ENCODE data around the gene MARCHF3. TPM values are rescaled to one million over a fixed set of nuclear protein-coding genes. Genes with fewer than 3 reads are reported as not detected.
"Not testable (repeated sequence)": the region's sequence is repeated elsewhere in the genome, so short reads cannot be mapped to it uniquely, and the experiment has no call there.

Gene MARCHF3
- total RNA-seq, 1 donor from 2014 or later = 16.5 TPM

DNA sequence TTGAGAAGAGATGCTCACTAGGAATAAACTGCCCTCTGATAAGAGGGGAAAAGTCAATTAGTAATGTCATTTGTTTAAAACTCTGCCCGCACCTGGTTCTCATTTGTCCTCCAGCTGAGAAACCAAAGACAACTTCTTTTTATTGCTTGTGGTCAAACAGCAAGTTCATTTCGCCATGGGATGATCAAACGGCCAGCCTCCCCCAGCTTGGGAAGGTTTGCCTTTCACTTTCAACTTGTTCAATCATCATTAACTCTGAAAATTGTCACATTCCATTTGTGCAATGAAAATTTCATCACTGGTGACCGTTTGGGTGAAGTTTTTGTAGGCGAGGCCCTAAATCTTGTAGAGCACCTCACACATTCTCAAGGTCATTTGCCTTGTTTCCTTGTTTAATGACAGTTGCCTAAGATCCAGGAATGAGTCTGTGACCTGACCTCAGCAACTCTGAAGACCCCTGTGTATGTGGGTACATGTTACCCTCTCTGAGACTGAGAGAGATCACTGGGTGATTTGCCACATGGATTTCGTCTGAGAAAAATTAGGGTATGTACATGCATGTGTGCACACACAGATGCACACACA is 117.7 kb downstream of the MARCHF3 start:
- no peak overlapping the region for H3K4me2 ChIP-seq (ENCODE audit: low read length)
- H3K36me3 ChIP-seq (ENCODE audit: insufficient read depth, low read length) = no peaks in the 10 kb centered on the region
- H3K27me3 Mint-ChIP-seq (ENCODE audit: low read depth, unreplicated experiment) = no peaks in the 10 kb centered on the region
- no peak for TF ChIP-seq EZH2 (IDR thresholded peaks at IDR 0.05; ENCODE audit: insufficient read depth, low read length)
- TF ChIP-seq, protein P1, sequence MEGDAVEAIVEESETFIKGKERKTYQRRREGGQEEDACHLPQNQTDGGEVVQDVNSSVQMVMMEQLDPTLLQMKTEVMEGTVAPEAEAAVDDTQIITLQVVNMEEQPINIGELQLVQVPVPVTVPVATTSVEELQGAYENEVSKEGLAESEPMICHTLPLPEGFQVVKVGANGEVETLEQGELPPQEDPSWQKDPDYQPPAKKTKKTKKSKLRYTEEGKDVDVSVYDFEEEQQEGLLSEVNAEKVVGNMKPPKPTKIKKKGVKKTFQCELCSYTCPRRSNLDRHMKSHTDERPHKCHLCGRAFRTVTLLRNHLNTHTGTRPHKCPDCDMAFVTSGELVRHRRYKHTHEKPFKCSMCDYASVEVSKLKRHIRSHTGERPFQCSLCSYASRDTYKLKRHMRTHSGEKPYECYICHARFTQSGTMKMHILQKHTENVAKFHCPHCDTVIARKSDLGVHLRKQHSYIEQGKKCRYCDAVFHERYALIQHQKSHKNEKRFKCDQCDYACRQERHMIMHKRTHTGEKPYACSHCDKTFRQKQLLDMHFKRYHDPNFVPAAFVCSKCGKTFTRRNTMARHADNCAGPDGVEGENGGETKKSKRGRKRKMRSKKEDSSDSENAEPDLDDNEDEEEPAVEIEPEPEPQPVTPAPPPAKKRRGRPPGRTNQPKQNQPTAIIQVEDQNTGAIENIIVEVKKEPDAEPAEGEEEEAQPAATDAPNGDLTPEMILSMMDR (IDR thresholded peaks at IDR 0.05; ENCODE audit: insufficient read depth, low read depth, low read length) = no peak
- FAIRE-seq (no peak), DNase-seq (ENCODE audit: low read depth) (peak; percentile 31)
- no peak overlapping the region for H3K4me3 ChIP-seq (ENCODE audit: insufficient read depth, low read depth, low read length)
- H3K27ac ChIP-seq (ENCODE audit: low read depth, low read length) = no peak overlapping the region
- H3K9ac ChIP-seq (ENCODE audit: low read length) = no peak overlapping the region
- H3K36me3 Mint-ChIP-seq (ENCODE audit: low read depth, unreplicated experiment) = peaks cover 40% of the 10 kb centered on the region
- H3K27ac Mint-ChIP-seq (ENCODE audit: unreplicated experiment) = no peak overlapping the region
- peaks cover 10% of the 10 kb centered on the region for H3K9me3 Mint-ChIP-seq (ENCODE audit: unreplicated experiment)
- no peaks in the 10 kb centered on the region for H3K27me3 ChIP-seq (ENCODE audit: insufficient read depth, low read length)
- no peak overlapping the region for H2AFZ ChIP-seq (ENCODE audit: low read depth, low read length)
- no peaks in the 10 kb centered on the region for H3K4me1 Mint-ChIP-seq (ENCODE audit: low read depth, unreplicated experiment)
- H3K4me1 ChIP-seq (ENCODE audit: insufficient read depth, low read length) = no peaks in the 10 kb centered on the region
- H3K4me3 Mint-ChIP-seq (ENCODE audit: unreplicated experiment) = no peak overlapping the region
- H3K79me2 ChIP-seq (ENCODE audit: insufficient read depth, low read length) = no peaks in the 10 kb centered on the region
- no peaks in the 10 kb centered on the region for H3K9me3 ChIP-seq (ENCODE audit: insufficient read depth, low read depth, low read length)
- H4K20me1 ChIP-seq (ENCODE audit: insufficient read depth, low read length) = no peaks in the 10 kb centered on the region

DNA sequence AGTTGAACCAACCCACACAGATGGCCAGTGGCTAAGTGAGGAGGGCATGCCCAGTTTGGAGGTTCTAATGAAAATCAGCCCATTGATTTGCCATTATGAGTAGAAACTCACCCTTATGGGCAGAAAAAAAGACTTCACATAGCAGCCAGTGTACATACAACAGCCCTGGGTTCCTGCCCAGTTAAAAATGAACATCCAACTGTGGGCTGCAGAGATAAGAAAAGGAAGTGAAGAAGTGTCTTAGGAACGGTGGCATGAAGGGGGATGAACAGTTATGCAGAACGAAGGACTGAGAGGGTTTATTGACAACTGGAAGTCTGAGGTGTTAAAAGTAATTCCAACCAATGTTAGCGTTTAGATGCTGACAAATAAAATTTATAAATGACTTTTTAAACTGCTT is 118.4 kb downstream of the MARCHF3 start:
- no peak for TF ChIP-seq EZH2 (IDR thresholded peaks at IDR 0.05; ENCODE audit: insufficient read depth, low read length)
- TF ChIP-seq, protein P1 (IDR thresholded peaks at IDR 0.05; ENCODE audit: insufficient read depth, low read depth, low read length) = no peak
- DNase-seq (ENCODE audit: low read depth) (no peak), FAIRE-seq (no peak)
- Histone ChIP-seq H3K27me3 (ENCODE audit: insufficient read depth, low read length) (no peaks in the 10 kb centered on the region), H3K9ac (ENCODE audit: low read length) (no peak overlapping the region), H3K4me3 (ENCODE audit: insufficient read depth, low read depth, low read length) (no peak overlapping the region), H3K4me2 (ENCODE audit: low read length) (no peak overlapping the region), H3K9me3 (ENCODE audit: insufficient read depth, low read depth, low read length) (no peaks in the 10 kb centered on the region), H3K36me3 (ENCODE audit: insufficient read depth, low read length) (no peaks in the 10 kb centered on the region), H3K4me1 (ENCODE audit: insufficient read depth, low read length) (no peaks in the 10 kb centered on the region), H4K20me1 (ENCODE audit: insufficient read depth, low read length) (no peaks in the 10 kb centered on the region), H2AFZ (ENCODE audit: low read depth, low read length) (no peak overlapping the region), H3K27ac (ENCODE audit: low read depth, low read length) (no peak overlapping the region), H3K79me2 (ENCODE audit: insufficient read depth, low read length) (no peaks in the 10 kb centered on the region)
- Mint-ChIP-seq H3K36me3 (ENCODE audit: low read depth, unreplicated experiment) (peaks cover 40% of the 10 kb centered on the region), H3K27me3 (ENCODE audit: low read depth, unreplicated experiment) (no peaks in the 10 kb centered on the region), H3K27ac (ENCODE audit: unreplicated experiment) (no peak overlapping the region), H3K4me1 (ENCODE audit: low read depth, unreplicated experiment) (no peaks in the 10 kb centered on the region), H3K4me3 (ENCODE audit: unreplicated experiment) (no peak overlapping the region), H3K9me3 (ENCODE audit: unreplicated experiment) (peaks cover 10% of the 10 kb centered on the region)

DNA sequence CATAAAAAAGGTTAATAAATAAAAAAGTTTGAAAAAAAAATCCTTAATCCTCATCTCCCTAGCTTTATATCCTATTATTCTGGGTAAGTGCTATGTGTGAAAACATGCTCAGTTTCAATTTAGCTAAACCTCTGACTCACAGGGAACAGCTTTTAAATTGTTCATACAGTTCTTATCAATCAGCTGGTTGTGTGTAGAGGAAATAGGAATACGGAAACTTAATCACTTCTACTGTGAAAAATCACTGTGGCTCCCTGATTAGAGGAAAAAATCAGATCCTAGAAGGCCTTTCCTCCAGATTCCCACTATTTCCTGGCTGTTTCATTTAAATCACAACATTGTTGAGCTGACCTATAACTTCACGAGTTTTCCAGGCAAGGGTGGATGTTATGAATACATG is 120.5 kb downstream of the MARCHF3 start:
- no peaks in the 10 kb centered on the region for H3K27me3 Mint-ChIP-seq (ENCODE audit: low read depth, unreplicated experiment)
- no peak for TF ChIP-seq EZH2 (IDR thresholded peaks at IDR 0.05; ENCODE audit: insufficient read depth, low read length)
- TF ChIP-seq, protein P1 (IDR thresholded peaks at IDR 0.05; ENCODE audit: insufficient read depth, low read depth, low read length) = no peak
- H3K9me3 Mint-ChIP-seq (ENCODE audit: unreplicated experiment) = peaks cover 10% of the 10 kb centered on the region
- H3K4me1 Mint-ChIP-seq (ENCODE audit: low read depth, unreplicated experiment) = no peaks in the 10 kb centered on the region
- Histone ChIP-seq H4K20me1 (ENCODE audit: insufficient read depth, low read length) (no peaks in the 10 kb centered on the region), H3K36me3 (ENCODE audit: insufficient read depth, low read length) (no peaks in the 10 kb centered on the region), H3K4me3 (ENCODE audit: insufficient read depth, low read depth, low read length) (no peak overlapping the region), H3K27me3 (ENCODE audit: insufficient read depth, low read length) (no peaks in the 10 kb centered on the region), H3K4me1 (ENCODE audit: insufficient read depth, low read length) (no peaks in the 10 kb centered on the region), H2AFZ (ENCODE audit: low read depth, low read length) (no peak overlapping the region), H3K27ac (ENCODE audit: low read depth, low read length) (no peak overlapping the region), H3K9ac (ENCODE audit: low read length) (no peak overlapping the region), H3K79me2 (ENCODE audit: insufficient read depth, low read length) (no peaks in the 10 kb centered on the region), H3K4me2 (ENCODE audit: low read length) (no peak overlapping the region), H3K9me3 (ENCODE audit: insufficient read depth, low read depth, low read length) (no peaks in the 10 kb centered on the region)
- H3K4me3 Mint-ChIP-seq (ENCODE audit: unreplicated experiment) = no peak overlapping the region
- no peak for DNase-seq (ENCODE audit: low read depth)
- no peak for FAIRE-seq
- H3K27ac Mint-ChIP-seq (ENCODE audit: unreplicated experiment) = no peak overlapping the region
- peaks cover 36% of the 10 kb centered on the region for H3K36me3 Mint-ChIP-seq (ENCODE audit: low read depth, unreplicated experiment)

DNA sequence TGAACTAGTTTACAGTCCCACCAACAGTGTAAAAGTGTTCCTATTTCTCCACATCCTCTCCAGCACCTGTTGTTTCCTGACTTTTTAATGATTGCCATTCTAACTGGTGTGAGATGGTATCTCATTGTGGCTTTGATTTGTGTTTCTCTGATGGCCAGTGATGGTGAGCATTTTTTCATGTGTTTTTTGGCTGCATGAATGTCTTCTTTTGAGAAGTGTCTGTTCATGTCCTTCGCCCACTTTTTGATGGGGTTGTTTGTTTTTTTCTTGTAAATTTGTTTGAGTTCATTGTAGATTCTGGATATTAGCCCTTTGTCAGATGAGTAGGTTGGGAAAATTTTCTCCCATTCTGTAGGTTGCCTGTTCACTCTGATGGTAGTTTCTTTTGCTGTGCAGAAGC is 126.0 kb downstream of the MARCHF3 start:
- not testable (repeated sequence) for H2AFZ ChIP-seq (ENCODE audit: low read depth, low read length); H3K27me3 ChIP-seq (ENCODE audit: insufficient read depth, low read length); H3K4me1 Mint-ChIP-seq (ENCODE audit: low read depth, unreplicated experiment); H3K27ac Mint-ChIP-seq (ENCODE audit: unreplicated experiment); DNase-seq (ENCODE audit: low read depth); H3K79me2 ChIP-seq (ENCODE audit: insufficient read depth, low read length); H3K9me3 Mint-ChIP-seq (ENCODE audit: unreplicated experiment); H3K27me3 Mint-ChIP-seq (ENCODE audit: low read depth, unreplicated experiment); H4K20me1 ChIP-seq (ENCODE audit: insufficient read depth, low read length); H3K9ac ChIP-seq (ENCODE audit: low read length); H3K4me3 Mint-ChIP-seq (ENCODE audit: unreplicated experiment); H3K4me3 ChIP-seq (ENCODE audit: insufficient read depth, low read depth, low read length); H3K36me3 ChIP-seq (ENCODE audit: insufficient read depth, low read length); H3K9me3 ChIP-seq (ENCODE audit: insufficient read depth, low read depth, low read length); H3K27ac ChIP-seq (ENCODE audit: low read depth, low read length); H3K36me3 Mint-ChIP-seq (ENCODE audit: low read depth, unreplicated experiment); H3K4me1 ChIP-seq (ENCODE audit: insufficient read depth, low read length); H3K4me2 ChIP-seq (ENCODE audit: low read length); FAIRE-seq
